C4-2B (cell line): ENCODE measurements around the gene PTPRN2.

ENCODE experiments used
- H3K27ac ChIP-seq: fragments of 450-650 bp; 2 replicates; pipeline ENCODE4 v1.5.1; 2017
- ZFX ChIP-seq: fragments of 450-650 bp; IDR thresholded peaks from 2 replicates; pipeline ENCODE4 v1.6.1; 2017
- TF ChIP-seq, protein P1 (sequence below): fragments of 450-650 bp; conservative IDR thresholded peaks from 2 replicates; pipeline ENCODE4 v1.5.1; 2017; ENCODE audit warnings: mild to moderate bottlenecking

Gene PTPRN2

GRCh38 chr7:158102897-158103296 lies 484.7 kb downstream of the PTPRN2 start:
- H3K27ac ChIP-seq = no peak overlapping the region

GRCh38 chr7:158101821-158102450 lies 485.7 kb downstream of the PTPRN2 start:
- no peak overlapping the region for H3K27ac ChIP-seq
- TF ChIP-seq ZFX = no peak
- TF ChIP-seq, protein P1, sequence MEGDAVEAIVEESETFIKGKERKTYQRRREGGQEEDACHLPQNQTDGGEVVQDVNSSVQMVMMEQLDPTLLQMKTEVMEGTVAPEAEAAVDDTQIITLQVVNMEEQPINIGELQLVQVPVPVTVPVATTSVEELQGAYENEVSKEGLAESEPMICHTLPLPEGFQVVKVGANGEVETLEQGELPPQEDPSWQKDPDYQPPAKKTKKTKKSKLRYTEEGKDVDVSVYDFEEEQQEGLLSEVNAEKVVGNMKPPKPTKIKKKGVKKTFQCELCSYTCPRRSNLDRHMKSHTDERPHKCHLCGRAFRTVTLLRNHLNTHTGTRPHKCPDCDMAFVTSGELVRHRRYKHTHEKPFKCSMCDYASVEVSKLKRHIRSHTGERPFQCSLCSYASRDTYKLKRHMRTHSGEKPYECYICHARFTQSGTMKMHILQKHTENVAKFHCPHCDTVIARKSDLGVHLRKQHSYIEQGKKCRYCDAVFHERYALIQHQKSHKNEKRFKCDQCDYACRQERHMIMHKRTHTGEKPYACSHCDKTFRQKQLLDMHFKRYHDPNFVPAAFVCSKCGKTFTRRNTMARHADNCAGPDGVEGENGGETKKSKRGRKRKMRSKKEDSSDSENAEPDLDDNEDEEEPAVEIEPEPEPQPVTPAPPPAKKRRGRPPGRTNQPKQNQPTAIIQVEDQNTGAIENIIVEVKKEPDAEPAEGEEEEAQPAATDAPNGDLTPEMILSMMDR = no peak

More at GRCh38 chr7:158102897-158103296, 484.7 kb downstream of the PTPRN2 start:
- no peak for TF ChIP-seq ZFX
- TF ChIP-seq, protein P1 = no peak

DNA sequence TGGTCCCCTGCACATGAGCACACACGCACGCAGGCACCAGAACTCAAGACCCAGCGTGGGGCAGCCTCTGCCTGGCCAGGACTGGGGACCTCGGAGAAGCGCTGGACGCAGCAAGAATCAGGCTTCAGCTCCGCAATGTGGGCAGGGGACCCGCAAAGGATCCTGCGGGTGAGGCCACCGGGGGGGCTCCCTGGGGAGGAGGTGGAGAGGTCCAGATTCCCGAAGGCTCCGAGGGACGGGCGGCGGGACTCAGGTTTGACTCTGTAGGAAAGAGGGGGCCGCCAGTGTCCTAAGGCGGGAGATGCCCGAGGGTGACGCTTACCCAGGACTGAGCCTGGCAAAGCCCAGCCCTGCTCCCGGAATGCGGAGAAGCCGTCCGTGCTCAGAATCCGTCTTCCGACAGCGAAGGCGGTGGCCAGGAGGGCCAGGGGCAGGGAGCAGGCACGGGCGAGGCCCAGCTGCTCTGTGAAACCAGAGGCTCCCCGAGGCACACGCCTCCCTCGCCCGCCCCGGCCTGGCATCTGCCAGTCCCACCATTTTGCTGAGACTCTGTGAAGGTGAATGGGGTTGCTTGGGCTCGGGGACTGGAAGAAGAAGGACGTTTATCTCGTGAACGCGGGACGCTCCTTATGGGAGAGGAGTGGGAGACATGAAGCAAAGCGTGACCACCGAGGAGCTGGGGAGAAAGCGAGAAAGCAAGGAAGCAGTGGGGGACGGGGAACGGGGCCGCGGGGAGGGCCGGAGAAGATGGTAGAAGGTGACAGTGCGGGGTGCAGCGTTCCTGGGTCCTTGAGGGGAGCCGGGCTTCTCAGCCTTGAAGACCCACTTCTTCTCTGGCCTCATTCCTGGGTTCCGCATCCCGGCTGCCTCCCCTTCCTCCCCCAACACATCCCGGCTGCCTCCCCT lies 489.2 kb downstream of the PTPRN2 start:
- TF ChIP-seq ZFX = no peak
- TF ChIP-seq, protein P1 = no peak
- H3K27ac ChIP-seq = no peak overlapping the region

DNA sequence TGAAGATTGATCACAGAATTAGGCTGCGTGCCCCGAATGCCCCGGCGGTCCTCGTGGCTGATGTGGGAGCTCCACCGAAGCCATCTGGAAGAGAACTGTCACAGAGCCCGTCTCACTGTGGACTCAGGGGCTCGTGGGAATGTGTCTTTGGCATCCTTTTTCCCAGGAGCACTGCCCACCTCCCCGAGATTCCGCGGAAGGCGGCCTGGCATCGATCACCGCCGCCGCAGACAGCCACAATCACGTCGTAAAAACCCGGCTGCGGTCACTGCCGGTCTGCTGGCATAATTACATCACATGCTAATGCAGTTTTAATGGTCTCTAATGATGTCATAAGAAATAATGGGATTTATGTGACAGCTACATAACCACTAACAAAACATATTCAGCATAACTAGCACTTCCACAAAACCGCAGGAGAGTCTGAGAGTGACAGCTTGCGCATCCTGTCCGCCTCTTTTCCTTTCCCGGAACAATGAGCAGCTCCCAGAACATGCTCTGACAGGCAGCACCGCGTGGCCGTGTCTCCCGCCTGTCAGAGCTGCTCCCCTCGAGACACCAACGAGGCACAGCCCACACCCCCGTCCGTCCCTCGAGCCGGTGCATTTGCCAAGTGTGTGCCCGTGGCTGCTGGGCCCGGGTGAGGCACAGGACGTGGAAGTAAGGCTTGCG lies 490.0 kb downstream of the PTPRN2 start:
- no peak for TF ChIP-seq ZFX
- TF ChIP-seq, protein P1 = no peak
- no peak overlapping the region for H3K27ac ChIP-seq

DNA sequence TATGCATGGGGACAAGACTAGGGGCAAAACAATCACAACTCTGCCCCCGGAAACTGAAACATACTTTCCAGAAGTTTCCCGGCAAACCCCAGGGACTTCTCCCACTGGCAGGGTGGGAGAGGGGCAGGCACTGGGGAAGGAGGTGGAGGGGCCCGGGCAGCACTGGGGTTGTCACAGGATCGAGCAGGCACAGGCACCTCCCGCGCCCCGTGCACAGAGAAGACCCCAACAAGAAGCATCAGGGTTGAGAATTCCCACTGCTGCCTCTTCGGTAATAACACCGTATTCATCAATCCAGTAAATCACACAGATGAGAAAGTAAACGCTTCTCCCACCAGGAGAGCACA lies 490.5 kb downstream of the PTPRN2 start:
- TF ChIP-seq, protein P1 = no peak
- no peak for TF ChIP-seq ZFX
- H3K27ac ChIP-seq = no peak overlapping the region

DNA sequence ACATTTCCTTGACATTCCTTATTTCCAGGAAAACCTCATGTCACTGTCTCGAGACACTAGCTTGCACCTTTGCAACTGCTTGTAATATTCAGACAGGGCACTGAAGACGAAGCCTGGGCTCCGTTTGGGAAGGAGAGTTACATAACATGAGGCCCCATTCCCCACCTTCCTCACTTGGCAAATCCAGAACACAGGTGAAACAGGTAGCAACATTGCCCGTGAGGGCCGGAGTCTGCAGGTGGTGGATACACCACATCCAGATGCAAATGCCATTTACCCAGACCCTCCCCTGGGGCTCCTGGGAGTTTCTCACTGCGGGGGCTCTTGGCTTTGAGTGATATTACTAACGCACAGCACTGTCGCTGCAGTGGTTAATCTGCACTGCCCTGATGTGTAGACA lies 491.0 kb downstream of the PTPRN2 start:
- H3K27ac ChIP-seq = no peak overlapping the region
- TF ChIP-seq, protein P1 = no peak
- TF ChIP-seq ZFX = no peak
